GM10266 (cell line): ENCODE results near the gene KCNIP4.

ENCODE experiments used
- DNase-seq: peaks from one replicate; pipeline ENCODE4 v3.0.0; 2012; ENCODE audit errors: extremely low spot score
- TF ChIP-seq, protein P1 (sequence below): IDR thresholded peaks from 2 replicates; pipeline ENCODE4 v1.5.1; 2012; ENCODE audit warnings: mild to moderate bottlenecking, low read depth; ENCODE audit not compliant: control insufficient read depth, insufficient read depth; ENCODE audit errors: missing control alignments

KCNIP4 gene

DNA sequence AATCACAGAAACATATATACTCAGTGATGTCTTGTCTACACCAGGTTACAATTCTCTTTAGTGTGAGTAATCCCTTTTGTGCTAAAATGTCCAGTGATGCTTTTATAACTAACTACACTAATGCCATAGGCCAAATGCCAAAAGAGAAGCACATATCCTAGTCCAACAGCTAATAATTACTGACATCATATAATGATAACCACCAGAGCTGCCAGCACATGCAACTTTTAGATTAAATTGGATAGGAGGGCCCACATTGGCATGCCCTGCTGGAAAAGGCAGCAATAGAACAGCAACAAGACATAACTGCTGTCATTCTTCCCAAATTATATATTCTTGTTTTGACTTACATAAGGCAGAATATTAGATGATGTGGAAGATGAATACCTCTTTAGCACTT is 238.8 kb downstream of the KCNIP4 start:
- no peak for DNase-seq
- TF ChIP-seq, protein P1, sequence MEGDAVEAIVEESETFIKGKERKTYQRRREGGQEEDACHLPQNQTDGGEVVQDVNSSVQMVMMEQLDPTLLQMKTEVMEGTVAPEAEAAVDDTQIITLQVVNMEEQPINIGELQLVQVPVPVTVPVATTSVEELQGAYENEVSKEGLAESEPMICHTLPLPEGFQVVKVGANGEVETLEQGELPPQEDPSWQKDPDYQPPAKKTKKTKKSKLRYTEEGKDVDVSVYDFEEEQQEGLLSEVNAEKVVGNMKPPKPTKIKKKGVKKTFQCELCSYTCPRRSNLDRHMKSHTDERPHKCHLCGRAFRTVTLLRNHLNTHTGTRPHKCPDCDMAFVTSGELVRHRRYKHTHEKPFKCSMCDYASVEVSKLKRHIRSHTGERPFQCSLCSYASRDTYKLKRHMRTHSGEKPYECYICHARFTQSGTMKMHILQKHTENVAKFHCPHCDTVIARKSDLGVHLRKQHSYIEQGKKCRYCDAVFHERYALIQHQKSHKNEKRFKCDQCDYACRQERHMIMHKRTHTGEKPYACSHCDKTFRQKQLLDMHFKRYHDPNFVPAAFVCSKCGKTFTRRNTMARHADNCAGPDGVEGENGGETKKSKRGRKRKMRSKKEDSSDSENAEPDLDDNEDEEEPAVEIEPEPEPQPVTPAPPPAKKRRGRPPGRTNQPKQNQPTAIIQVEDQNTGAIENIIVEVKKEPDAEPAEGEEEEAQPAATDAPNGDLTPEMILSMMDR = no peak

DNA sequence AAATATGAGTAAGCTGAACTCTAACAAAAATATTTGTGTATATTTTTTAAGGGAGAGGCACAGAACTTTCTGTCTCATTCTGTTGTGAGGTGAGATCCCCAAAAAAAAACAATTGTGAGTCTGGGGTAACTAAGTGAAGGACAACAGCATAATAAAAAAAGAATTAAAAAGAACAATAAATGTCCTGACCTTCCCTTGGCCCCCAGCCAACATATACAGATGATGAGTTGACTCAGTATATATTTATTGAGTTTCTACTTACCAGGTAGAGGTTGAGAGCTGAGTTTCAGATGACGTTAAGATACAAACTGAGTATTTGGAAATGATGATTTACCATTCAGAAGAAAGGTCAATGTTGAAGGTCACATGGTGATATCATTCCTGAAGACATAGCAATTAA is 239.5 kb downstream of the KCNIP4 start:
- TF ChIP-seq, protein P1 = no peak
- no peak for DNase-seq

DNA sequence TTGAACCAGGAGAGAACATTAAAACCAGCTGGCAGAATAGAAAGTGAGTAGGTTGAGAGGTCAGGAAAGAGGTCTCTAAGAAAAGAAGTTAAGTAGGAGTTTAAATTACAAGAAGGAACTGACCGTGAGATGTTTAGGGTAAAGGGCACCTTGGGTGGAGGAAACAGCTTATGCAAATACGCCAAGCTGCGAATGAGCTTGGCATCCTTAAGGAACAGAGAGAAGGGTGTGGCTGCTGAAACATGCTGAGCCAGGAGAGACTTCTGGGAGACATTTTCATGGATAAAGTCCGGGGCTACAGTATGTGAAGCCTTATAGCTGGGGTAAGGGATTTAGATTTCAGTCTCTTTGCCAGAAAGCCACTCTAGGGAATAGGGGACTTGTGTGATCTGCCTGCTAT is 249.1 kb downstream of the KCNIP4 start:
- DNase-seq = no peak
- TF ChIP-seq, protein P1 = no peak

DNA sequence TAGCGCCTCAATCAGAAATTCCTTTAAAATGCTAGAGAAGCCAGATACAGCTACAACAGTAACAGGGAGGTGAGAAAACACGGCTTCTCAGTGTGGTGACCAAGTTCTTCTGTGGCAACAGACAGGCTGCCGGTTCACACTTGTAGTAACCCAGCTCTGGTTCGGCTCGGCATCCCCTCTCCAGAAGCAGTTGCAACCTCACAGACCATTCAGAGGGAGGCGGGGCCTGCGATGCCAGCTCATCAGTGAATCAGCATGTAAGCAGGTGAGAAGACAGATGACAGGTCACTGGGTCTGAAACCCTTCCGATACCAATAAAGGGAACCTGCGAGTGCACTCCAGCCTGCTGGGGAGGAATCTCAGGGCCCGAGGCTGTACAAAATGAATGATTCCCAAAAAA is 251.0 kb downstream of the KCNIP4 start:
- no peak for DNase-seq
- TF ChIP-seq, protein P1 = no peak

DNA sequence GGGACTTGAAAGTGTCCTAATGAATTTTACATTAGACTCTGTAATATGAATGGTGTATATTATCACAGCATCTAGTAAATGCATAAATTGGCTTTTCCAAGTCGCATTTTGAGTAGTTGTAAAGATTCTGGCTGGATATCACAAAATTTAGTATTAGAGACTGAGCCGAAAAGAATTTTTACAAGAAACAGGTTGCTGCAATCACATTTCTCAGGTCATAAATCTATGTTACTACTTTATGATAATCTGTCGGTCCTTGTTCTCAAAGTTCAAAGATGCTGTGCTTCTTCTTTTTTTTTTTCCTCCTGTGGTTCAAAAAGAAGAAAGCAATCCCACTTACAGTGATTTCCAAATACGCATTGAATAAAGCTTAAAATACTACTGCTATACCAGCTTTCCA is 253.4 kb downstream of the KCNIP4 start:
- TF ChIP-seq, protein P1 = no peak
- no peak for DNase-seq

DNA sequence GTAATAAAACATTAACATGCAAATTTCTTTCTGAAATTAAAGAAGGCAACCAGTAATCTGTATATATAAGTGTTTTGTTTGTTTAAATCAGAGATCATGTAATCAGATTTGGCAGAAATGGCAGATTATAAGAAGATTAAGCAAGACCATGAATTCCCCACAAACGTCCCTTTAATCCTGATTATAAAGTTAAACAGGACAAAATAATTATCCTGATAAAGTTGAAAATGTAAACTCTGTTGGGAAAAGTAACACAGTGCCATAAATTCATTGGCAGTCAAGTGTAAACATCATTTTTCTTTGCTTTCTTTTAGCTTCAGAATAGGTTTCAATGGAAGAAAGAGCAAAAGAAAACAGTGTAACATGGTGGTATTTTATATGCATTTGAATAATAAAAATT is 256.3 kb downstream of the KCNIP4 start:
- DNase-seq = no peak
- TF ChIP-seq, protein P1 = no peak

DNA sequence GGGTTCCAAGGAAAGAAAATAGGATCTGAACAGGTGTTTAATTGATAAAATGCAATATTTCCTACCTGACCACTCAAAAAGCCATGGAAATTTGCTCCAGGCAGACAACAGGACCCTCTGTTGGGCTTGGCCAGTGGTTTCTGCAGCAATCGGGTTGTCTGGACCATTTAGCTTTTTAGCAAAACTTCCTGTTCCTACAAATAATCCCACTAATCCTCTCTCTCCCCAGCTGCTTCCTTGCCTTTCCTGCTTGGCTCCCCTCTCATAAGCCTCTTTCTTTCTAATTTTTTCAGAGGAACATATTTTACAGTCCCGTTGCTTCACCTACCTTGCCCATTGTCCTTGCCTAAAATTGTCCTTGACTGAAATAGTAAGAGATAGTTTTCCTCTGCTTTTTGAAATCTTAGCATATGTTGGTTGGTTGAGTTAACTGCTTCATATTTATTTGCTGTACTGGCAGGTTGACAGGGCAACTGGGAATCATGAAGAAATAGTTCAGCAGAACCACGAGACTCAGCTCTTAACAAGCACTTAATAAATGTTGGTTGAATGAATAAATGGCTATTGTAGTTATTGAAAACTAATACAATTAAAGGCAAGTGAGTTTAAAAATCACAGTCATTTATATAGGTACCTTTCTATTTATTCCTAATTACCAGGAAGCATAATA is 259.8 kb downstream of the KCNIP4 start:
- TF ChIP-seq, protein P1 = no peak
- no peak for DNase-seq
